IMR-90 (cell line): ENCODE results near the gene KRT77. TPM values are rescaled to one million over a fixed set of nuclear protein-coding genes. Genes with fewer than 3 reads are reported as not detected.

Source experiments
- ATAC-seq: fragments of 200-7000 bp; cut with Tn5 transposase; 2 replicates; pipeline ENCODE4 v1.9.1; 2020; ENCODE audit warnings: low read depth, mild to moderate bottlenecking, moderate library complexity
- BruUV-seq: library from RNA; stranded (reverse); fragments of 400-500 nt; replicated peaks from 2 replicates; lab custom pipeline; 2021; lab: Mats Ljungman, UMichigan
- CTCF ChIA-PET: fragments of 300-600 bp; formaldehyde crosslinking; extraction: SDS; loops from one replicate; lab custom pipeline; 2021; ENCODE audit warnings: antibody characterized with exemption; lab: Yijun Ruan, JAX
- POLR2A ChIA-PET: fragments of 300-600 bp; sonication (Branson Sonifier 250); formaldehyde crosslinking; loops from one replicate; lab custom pipeline; 2022; ENCODE audit warnings: antibody characterized with exemption; ENCODE audit not compliant: unreplicated experiment; lab: Charles Lee
- DNase-seq: peaks from one replicate; pipeline ENCODE4 v3.0.0; 2013
- H2AFZ ChIP-seq: replicated peaks from 2 replicates; pipeline ENCODE3; 2013; ENCODE audit warnings: low read length, mild to moderate bottlenecking; ENCODE audit not compliant: poor library complexity
- H2AK5ac ChIP-seq: 2 replicates; pipeline ENCODE4 v1.6.1; 2013; ENCODE audit warnings: low read depth, low read length, inconsistent platforms
- H2AK9ac ChIP-seq: replicated peaks from 2 replicates; pipeline ENCODE3; 2013; ENCODE audit warnings: mild to moderate bottlenecking, low read depth, low read length, moderate library complexity; ENCODE audit not compliant: poor library complexity
- H2BK120ac ChIP-seq: 2 replicates; pipeline ENCODE4 v1.6.1; 2013; ENCODE audit warnings: low read depth, low read length, inconsistent platforms
- H2BK15ac ChIP-seq: 3 replicates; pipeline ENCODE4 v1.6.1; 2013; ENCODE audit warnings: low read depth, low read length, inconsistent platforms
- H2BK20ac ChIP-seq: 2 replicates; pipeline ENCODE4 v1.6.1; 2013; ENCODE audit warnings: low read depth, mild to moderate bottlenecking, inconsistent platforms, low read length, moderate library complexity
- H2BK5ac ChIP-seq: 2 replicates; pipeline ENCODE4 v1.6.1; 2013; ENCODE audit warnings: mild to moderate bottlenecking, low read depth, low read length, inconsistent platforms; ENCODE audit not compliant: poor library complexity, severe bottlenecking
- H3K14ac ChIP-seq: replicated peaks from 2 replicates; pipeline ENCODE4 v1.6.1; 2013; ENCODE audit warnings: low read depth, low read length, inconsistent platforms
- H3K18ac ChIP-seq: 2 replicates; pipeline ENCODE4 v1.6.1; 2013; ENCODE audit warnings: low read depth, low read length, control low read depth
- H3K23ac ChIP-seq: 2 replicates; pipeline ENCODE4 v1.6.1; 2013; ENCODE audit warnings: low read depth, low read length, inconsistent platforms
- H3K27ac ChIP-seq: 2 replicates; pipeline ENCODE4 v1.5.1; 2013; ENCODE audit warnings: mild to moderate bottlenecking, control low read depth, low read length; ENCODE audit not compliant: insufficient read depth
- H3K27me3 ChIP-seq: 2 replicates; pipeline ENCODE4 v1.6.1; 2013; ENCODE audit warnings: low read length; ENCODE audit not compliant: control insufficient read depth, insufficient read depth
- H3K36me3 ChIP-seq: 2 replicates; pipeline ENCODE4 v1.6.1; 2013; ENCODE audit warnings: low read length, mixed read lengths; ENCODE audit not compliant: control insufficient read depth, insufficient read depth
- H3K4ac ChIP-seq: 2 replicates; pipeline ENCODE4 v1.6.1; 2013; ENCODE audit warnings: low read depth, low read length, inconsistent platforms
- H3K4me1 ChIP-seq: 2 replicates; pipeline ENCODE4 v1.6.1; 2013; ENCODE audit warnings: low read length, mixed read lengths; ENCODE audit not compliant: control insufficient read depth, insufficient read depth
- H3K4me2 ChIP-seq: 2 replicates; pipeline ENCODE4 v1.6.1; 2013; ENCODE audit warnings: low read depth, mild to moderate bottlenecking, control low read depth, low read length, moderate library complexity
- H3K4me3 ChIP-seq: 2 replicates; pipeline ENCODE4 v1.5.1; 2013; ENCODE audit warnings: low read depth, mild to moderate bottlenecking, control low read depth, low read length, moderate library complexity; ENCODE audit not compliant: insufficient read depth
- H3K56ac ChIP-seq: 2 replicates; pipeline ENCODE4 v1.6.1; 2013; ENCODE audit warnings: low read length, inconsistent platforms; ENCODE audit not compliant: insufficient read depth; ENCODE audit errors: extremely low read depth
- H3K79me1 ChIP-seq, 2 experiments: 2 replicates each; pipeline ENCODE4 v1.6.1; 2013; ENCODE audit warnings: low read length in 2 of 2, inconsistent platforms in 1 of 2, low read depth in 1 of 2
- H3K9ac ChIP-seq: 2 replicates; pipeline ENCODE4 v1.6.1; 2013; ENCODE audit warnings: low read depth, low read length, control low read depth
- H3K9me1 ChIP-seq: 2 replicates; pipeline ENCODE4 v1.6.1; 2013; ENCODE audit warnings: low read length, inconsistent platforms; ENCODE audit not compliant: insufficient read depth
- H3K9me3 ChIP-seq: 2 replicates; pipeline ENCODE4 v1.6.1; 2013; ENCODE audit warnings: low read length; ENCODE audit not compliant: control insufficient read depth, insufficient read depth
- H4K20me1 ChIP-seq: 2 replicates; pipeline ENCODE4 v1.6.1; 2013; ENCODE audit warnings: low read length, inconsistent platforms; ENCODE audit not compliant: insufficient read depth
- H4K5ac ChIP-seq: 2 replicates; pipeline ENCODE4 v1.6.1; 2013; ENCODE audit warnings: mild to moderate bottlenecking, low read depth, low read length, control low read depth
- H4K8ac ChIP-seq, 2 experiments: 2 replicates each; pipeline ENCODE4 v1.6.1; 2013; ENCODE audit warnings: low read depth in 2 of 2, low read length in 2 of 2, control low read depth in 1 of 2, inconsistent platforms in 1 of 2
- H4K91ac ChIP-seq: 2 replicates; pipeline ENCODE4 v1.6.1; 2013; ENCODE audit warnings: low read depth, low read length, inconsistent platforms; ENCODE audit not compliant: insufficient read depth
- BHLHE40 ChIP-seq: fragments of 150-350 bp; IDR thresholded peaks from 2 replicates; pipeline ENCODE4 v1.6.1; 2016; ENCODE audit warnings: mild to moderate bottlenecking, low read depth, low read length
- CEBPB ChIP-seq: IDR thresholded peaks from 2 replicates; pipeline ENCODE4 v1.6.1; 2012; ENCODE audit warnings: low read depth, low read length, improper control_type of control experiment
- CHD1 ChIP-seq: IDR thresholded peaks from 2 replicates; pipeline ENCODE4 v1.6.1; 2012; ENCODE audit warnings: low read depth, low read length, improper control_type of control experiment
- CTCF ChIP-seq: conservative IDR thresholded peaks from 2 replicates; pipeline ENCODE4 v1.5.1; 2012; ENCODE audit warnings: mild to moderate bottlenecking, low read depth, low read length, improper control_type of control experiment
- ELK1 ChIP-seq: fragments of 150-350 bp; IDR thresholded peaks from 2 replicates; pipeline ENCODE4 v1.6.1; 2016; ENCODE audit warnings: low read depth, mild to moderate bottlenecking, low read length, moderate library complexity, borderline replicate concordance
- FOS ChIP-seq: fragments of 150-350 bp; IDR thresholded peaks from 2 replicates; pipeline ENCODE4 v1.6.1; 2016; ENCODE audit warnings: low read depth, low read length
- MAFK ChIP-seq: IDR thresholded peaks from 2 replicates; pipeline ENCODE4 v1.6.1; 2012; ENCODE audit warnings: low read depth, low read length, improper control_type of control experiment
- MAZ ChIP-seq: IDR thresholded peaks from 2 replicates; pipeline ENCODE4 v1.6.1; 2012; ENCODE audit warnings: low read depth, mild to moderate bottlenecking, low read length, improper control_type of control experiment, moderate library complexity, borderline replicate concordance
- MXI1 ChIP-seq: IDR thresholded peaks from 2 replicates; pipeline ENCODE4 v1.6.1; 2012; ENCODE audit warnings: low read depth, mild to moderate bottlenecking, low read length, moderate library complexity, borderline replicate concordance
- NFE2L2 ChIP-seq: fragments of 150-350 bp; IDR thresholded peaks from 2 replicates; pipeline ENCODE4 v1.6.1; 2016; ENCODE audit warnings: low read depth, mild to moderate bottlenecking, low read length
- POLR2A ChIP-seq: IDR thresholded peaks from 2 replicates; pipeline ENCODE4 v1.6.1; 2012; ENCODE audit warnings: mild to moderate bottlenecking, low read depth, low read length
- RAD21 ChIP-seq: IDR thresholded peaks from 2 replicates; pipeline ENCODE4 v1.6.1; 2012; ENCODE audit warnings: low read length, improper control_type of control experiment
- RCOR1 ChIP-seq: IDR thresholded peaks from 2 replicates; pipeline ENCODE4 v1.6.1; 2012; ENCODE audit warnings: mild to moderate bottlenecking, low read length, improper control_type of control experiment; ENCODE audit not compliant: insufficient replicate concordance
- USF2 ChIP-seq: fragments of 150-350 bp; IDR thresholded peaks from 2 replicates; pipeline ENCODE4 v1.6.1; 2017; ENCODE audit warnings: mild to moderate bottlenecking, antibody characterized with exemption, low read length, low read depth
- WGBS, 2 experiments: methylation state at CpG; one replicate each; pipeline versions ENCODE4 v1.1.5 to v1.1.7; 2013; ENCODE audit warnings: missing lambda C conversion rate in 2 of 2; ENCODE audit not compliant: insufficient read length in 1 of 2; ENCODE audit errors: extremely low coverage in 2 of 2; 5-methylcytosine and 5-hydroxymethylcytosine counted together
- dilution Hi-C: fragments of 300-500 bp; cut with HindIII; formaldehyde crosslinking; loops from one replicate; pipeline ENCODE4 v1.14.3; 2018; ENCODE audit warnings: low sequenced_read_pairs; ENCODE audit not compliant: unreplicated experiment
- in situ Hi-C: fragments of 300-500 bp; cut with MboI; formaldehyde crosslinking; loops from 3 replicates; pipeline ENCODE4 v1.14.3; 2019; ENCODE audit warnings: low sequenced_read_pairs, inconsistent platforms, mixed read lengths
- intact Hi-C: fragments of 100-400 bp; cut with micrococcal nuclease; formaldehyde crosslinking; loops from 2 replicates; pipeline ENCODE4 v1.10.0; 2022
- polyA plus RNA-seq, 3 experiments: library from polyadenylated mRNA; depleted of rRNA; stranded (reverse); fragments of >200 nt; gene quantifications; 2 replicates each; pipeline ENCODE4 v1.2.3, GENCODE V29; 2012; ENCODE audit warnings: low replicate concordance in 1 of 3
- total RNA-seq: library from RNA; depleted of rRNA; stranded (reverse); fragments of >200 nt; gene quantifications from 2 replicates; pipeline ENCODE4 v1.2.3, GENCODE V29; 2012

KRT77 gene
- total and polyA plus RNA-seq, 2 of the 4 experiments (the other 2 are of a cell fraction): not detected

- no peak for TF ChIP-seq MAZ
- TF ChIP-seq MXI1: no peak
- TF ChIP-seq BHLHE40: no peak
- TF ChIP-seq FOS: no peak
- TF ChIP-seq USF2: no peak
- no peak for TF ChIP-seq RAD21
- no peak for TF ChIP-seq CEBPB
- no peak for TF ChIP-seq CTCF
- no peak for TF ChIP-seq MAFK
- no peak for TF ChIP-seq CHD1
- no peak for TF ChIP-seq POLR2A
- no peak for TF ChIP-seq ELK1
- no peak for TF ChIP-seq NFE2L2
- TF ChIP-seq RCOR1: no peak
- POLR2A ChIA-PET: no interaction called here
- H2BK120ac ChIP-seq: no peak overlapping the region
Measured at GRCh38 chr12:52701281-52701680, 2.0 kb downstream of the KRT77 start.

More at GRCh38 chr12:52701281-52701680, 2.0 kb downstream of the KRT77 start:
- in situ Hi-C loops (no loop called here), dilution Hi-C loops (no loop called here), intact Hi-C loops (no loop called here)
- Histone ChIP-seq H3K9ac (no peak overlapping the region), H3K27me3 (peaks cover 18% of the 10 kb centered on the region), H4K8ac (no peak overlapping the region), H3K4me2 (no peak overlapping the region), H3K9me1 (no peaks in the 10 kb centered on the region; the same call in 1 of the 2 replicates), H3K79me1 (no peaks in the 10 kb centered on the region), H3K23ac (no peak overlapping the region), H3K9me3 (no peaks in the 10 kb centered on the region), H4K5ac (no peak overlapping the region), H2BK20ac (no peak overlapping the region), H4K91ac (no peak overlapping the region), H3K14ac (no peak overlapping the region), H3K4me3 (no peak overlapping the region), H2AFZ (no peak overlapping the region), H2AK5ac (no peak overlapping the region), H4K20me1 (no peaks in the 10 kb centered on the region), H3K56ac (no peak overlapping the region), H3K36me3 (no peaks in the 10 kb centered on the region), H2AK9ac (no peak overlapping the region), H3K4ac (no peak overlapping the region), H3K18ac (no peak overlapping the region), H3K4me1 (no peaks in the 10 kb centered on the region), H3K27ac (no peak overlapping the region), H2BK5ac (no peak overlapping the region), H2BK15ac (no peak overlapping the region)
- no TSS peak for BruUV-seq
- DNase-seq: no peak
- CTCF ChIA-PET: no interaction called here
- 79% methylated on average over 6 of the region's 12 CpGs; no CpG with 5 or more reads in 1 of the 2 experiments for WGBS, 2 experiments
- no peak for ATAC-seq
